Neural progenitor cell (in vitro differentiated cells): ENCODE results near the gene KRTAP26-1.

ENCODE experiments used
- EZH2 ChIP-seq: fragments of 200-600 bp; sonication (generic); IDR thresholded peaks from 2 replicates; pipeline ENCODE4 v1.6.1; 2017; ENCODE audit warnings: antibody characterized with exemption, mild to moderate bottlenecking, moderate library complexity
- EZH2phosphoT487 ChIP-seq: fragments of 200-600 bp; sonication (generic); IDR thresholded peaks from 2 replicates; pipeline ENCODE4 v1.6.1; 2017; ENCODE audit warnings: antibody characterized with exemption
- TF ChIP-seq, protein P1 (sequence below): fragments of 200-600 bp; sonication (generic); IDR thresholded peaks from 2 replicates; pipeline ENCODE4 v1.5.1; 2017; ENCODE audit warnings: antibody characterized with exemption, mild to moderate bottlenecking

DNA sequence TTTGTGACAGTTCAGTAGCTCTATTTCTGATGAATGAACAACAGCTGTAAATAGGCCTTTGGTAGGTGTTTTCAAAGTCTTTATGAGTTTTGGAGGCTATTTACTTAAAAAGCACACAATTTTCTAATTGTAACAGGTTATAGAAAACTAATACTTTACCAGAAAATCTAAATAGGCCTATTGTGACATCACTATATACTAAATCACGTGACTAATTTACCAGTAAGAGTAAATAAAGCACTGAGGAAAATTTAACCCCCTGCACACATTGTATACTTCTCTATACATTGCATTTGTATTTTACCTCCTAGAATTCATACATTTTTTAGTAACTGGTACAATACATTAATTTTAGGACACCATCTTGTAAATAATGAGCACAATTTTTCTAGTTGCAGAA lies 15.0 kb downstream of the KRTAP26-1 start:
- TF ChIP-seq, protein P1, sequence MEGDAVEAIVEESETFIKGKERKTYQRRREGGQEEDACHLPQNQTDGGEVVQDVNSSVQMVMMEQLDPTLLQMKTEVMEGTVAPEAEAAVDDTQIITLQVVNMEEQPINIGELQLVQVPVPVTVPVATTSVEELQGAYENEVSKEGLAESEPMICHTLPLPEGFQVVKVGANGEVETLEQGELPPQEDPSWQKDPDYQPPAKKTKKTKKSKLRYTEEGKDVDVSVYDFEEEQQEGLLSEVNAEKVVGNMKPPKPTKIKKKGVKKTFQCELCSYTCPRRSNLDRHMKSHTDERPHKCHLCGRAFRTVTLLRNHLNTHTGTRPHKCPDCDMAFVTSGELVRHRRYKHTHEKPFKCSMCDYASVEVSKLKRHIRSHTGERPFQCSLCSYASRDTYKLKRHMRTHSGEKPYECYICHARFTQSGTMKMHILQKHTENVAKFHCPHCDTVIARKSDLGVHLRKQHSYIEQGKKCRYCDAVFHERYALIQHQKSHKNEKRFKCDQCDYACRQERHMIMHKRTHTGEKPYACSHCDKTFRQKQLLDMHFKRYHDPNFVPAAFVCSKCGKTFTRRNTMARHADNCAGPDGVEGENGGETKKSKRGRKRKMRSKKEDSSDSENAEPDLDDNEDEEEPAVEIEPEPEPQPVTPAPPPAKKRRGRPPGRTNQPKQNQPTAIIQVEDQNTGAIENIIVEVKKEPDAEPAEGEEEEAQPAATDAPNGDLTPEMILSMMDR, result no peak
- TF ChIP-seq EZH2 (no peak), EZH2phosphoT487 (no peak)
